ENCODE results near the gene BET1L. TPM values are rescaled to one million over a fixed set of nuclear protein-coding genes. Genes with fewer than 3 reads are reported as not detected.

The BET1L gene
- total and polyA plus RNA-seq, 2 donors (not counting 1 experiment from before 2014, with no cell fraction given), result 21.1 to 70.2 TPM

DNA sequence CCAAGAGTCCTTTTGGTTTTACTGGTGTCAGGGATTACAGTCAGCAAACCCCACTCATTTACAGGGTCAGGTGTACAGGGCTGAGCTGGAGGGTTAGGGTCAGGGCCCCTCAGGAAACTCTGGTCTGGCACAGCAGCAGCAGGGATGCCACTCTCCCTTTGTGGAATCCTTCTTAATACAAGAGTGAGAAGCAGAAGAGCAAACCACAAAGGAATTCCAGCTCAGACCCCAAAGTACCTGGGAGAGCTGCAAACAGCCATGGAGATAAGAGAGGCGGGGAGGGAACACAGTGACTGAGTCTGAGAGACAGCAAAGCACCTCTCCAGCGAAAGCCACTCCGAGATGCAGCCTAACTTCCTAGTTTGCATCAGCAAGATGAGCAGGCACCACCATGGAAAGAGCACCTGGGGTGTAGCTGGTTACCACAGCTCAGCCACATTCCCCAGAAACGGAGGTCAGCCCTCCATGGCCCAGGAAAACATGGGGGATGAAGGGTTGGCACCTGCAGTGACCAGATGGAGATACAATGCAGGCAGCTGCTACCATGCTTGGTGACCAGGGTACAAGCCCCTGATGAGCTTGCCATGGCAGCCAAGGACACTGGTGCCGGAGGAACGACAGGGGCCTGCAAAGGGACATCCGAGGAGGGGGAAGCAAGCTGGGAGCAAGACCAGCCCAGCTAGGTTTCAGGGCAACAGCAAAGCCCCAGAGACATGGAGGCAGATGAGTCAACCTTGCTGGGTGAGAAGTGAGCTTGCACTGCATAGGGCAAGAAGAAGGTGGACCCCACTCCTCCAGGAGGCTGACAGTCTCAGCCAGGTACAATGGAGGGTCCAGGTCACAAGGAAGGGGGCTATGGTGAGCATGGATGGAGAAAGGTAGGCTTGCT lies 3.9 kb downstream of the BET1L start:
- peaks cover 42% of the 10 kb centered on the region for H3K79me2 ChIP-seq (ENCODE audit: control insufficient read depth, insufficient read depth, low read length)
- no peaks in the 10 kb centered on the region for H3K9me3 ChIP-seq (ENCODE audit: control insufficient read depth, insufficient read depth, low read depth, low read length)
- no peak overlapping the region for H3K4me3 ChIP-seq (replicated peaks in 1 of 4; ENCODE audit: control extremely low read depth in 1 of 4, insufficient read depth in 1 of 4, low read depth in 3 of 4, low read length in 4 of 4)
- H3K27ac ChIP-seq (ENCODE audit: insufficient read depth, low read length), result no peak overlapping the region
- no peak for TF ChIP-seq EZH2 (IDR thresholded peaks at IDR 0.05; ENCODE audit: low read length, missing control alignments)
- TF ChIP-seq, protein P1, sequence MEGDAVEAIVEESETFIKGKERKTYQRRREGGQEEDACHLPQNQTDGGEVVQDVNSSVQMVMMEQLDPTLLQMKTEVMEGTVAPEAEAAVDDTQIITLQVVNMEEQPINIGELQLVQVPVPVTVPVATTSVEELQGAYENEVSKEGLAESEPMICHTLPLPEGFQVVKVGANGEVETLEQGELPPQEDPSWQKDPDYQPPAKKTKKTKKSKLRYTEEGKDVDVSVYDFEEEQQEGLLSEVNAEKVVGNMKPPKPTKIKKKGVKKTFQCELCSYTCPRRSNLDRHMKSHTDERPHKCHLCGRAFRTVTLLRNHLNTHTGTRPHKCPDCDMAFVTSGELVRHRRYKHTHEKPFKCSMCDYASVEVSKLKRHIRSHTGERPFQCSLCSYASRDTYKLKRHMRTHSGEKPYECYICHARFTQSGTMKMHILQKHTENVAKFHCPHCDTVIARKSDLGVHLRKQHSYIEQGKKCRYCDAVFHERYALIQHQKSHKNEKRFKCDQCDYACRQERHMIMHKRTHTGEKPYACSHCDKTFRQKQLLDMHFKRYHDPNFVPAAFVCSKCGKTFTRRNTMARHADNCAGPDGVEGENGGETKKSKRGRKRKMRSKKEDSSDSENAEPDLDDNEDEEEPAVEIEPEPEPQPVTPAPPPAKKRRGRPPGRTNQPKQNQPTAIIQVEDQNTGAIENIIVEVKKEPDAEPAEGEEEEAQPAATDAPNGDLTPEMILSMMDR (conservative IDR thresholded peaks at IDR 0.05 in 1 of 2, IDR thresholded peaks at IDR 0.05 in 1 of 2; ENCODE audit: low read depth in 1 of 2, low read length in 2 of 2), result no peak
- peaks cover 19% of the 10 kb centered on the region for H3K36me3 ChIP-seq (ENCODE audit: control insufficient read depth, insufficient read depth, low read length)
- DNase-seq (ENCODE audit: low read depth in 2 of 2), result no peak
- H2AFZ ChIP-seq (ENCODE audit: low read length), result no peak overlapping the region
- no peak overlapping the region for H3K4me2 ChIP-seq (ENCODE audit: extremely low read depth, insufficient read depth, low read length)
- no peak overlapping the region for H3K9ac ChIP-seq (ENCODE audit: insufficient read depth, low read length)
- no peaks in the 10 kb centered on the region for H4K20me1 ChIP-seq (ENCODE audit: control insufficient read depth, extremely low read depth, insufficient read depth, low read length)
- H3K4me1 ChIP-seq (ENCODE audit: control insufficient read depth, extremely low read depth, insufficient read depth, low read length), result peaks cover 6% of the 10 kb centered on the region
- H3K27me3 ChIP-seq (ENCODE audit: control insufficient read depth, insufficient read depth, low read length), result no peaks in the 10 kb centered on the region

DNA sequence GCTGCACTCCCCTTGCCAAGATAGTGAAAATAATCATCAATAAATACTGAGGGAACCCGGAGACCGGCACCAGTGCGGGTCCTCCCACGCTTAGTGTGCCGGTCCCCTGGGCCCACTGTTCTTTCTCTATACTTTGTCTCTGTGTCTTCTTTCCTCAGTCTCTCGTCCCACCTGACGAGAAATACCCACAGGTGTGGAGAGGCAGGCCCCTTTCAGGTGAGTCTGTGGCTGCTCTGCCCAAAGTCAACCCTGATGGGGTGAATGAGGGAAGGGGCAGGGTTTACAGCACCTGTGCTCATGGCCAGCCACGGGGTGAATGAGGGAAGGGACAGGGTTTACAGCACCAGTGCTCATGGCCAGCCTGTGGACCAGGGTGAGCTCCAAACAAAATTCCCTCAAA lies 4.7 kb downstream of the BET1L start:
- Histone ChIP-seq H3K4me3 (replicated peaks in 1 of 4; ENCODE audit: control extremely low read depth in 1 of 4, insufficient read depth in 1 of 4, low read depth in 3 of 4, low read length in 4 of 4) (no peak overlapping the region), H3K79me2 (ENCODE audit: control insufficient read depth, insufficient read depth, low read length) (peaks cover 37% of the 10 kb centered on the region), H3K9me3 (ENCODE audit: control insufficient read depth, insufficient read depth, low read depth, low read length) (no peaks in the 10 kb centered on the region), H3K4me2 (ENCODE audit: extremely low read depth, insufficient read depth, low read length) (no peak overlapping the region), H3K27ac (ENCODE audit: insufficient read depth, low read length) (no peak overlapping the region), H3K27me3 (ENCODE audit: control insufficient read depth, insufficient read depth, low read length) (no peaks in the 10 kb centered on the region), H2AFZ (ENCODE audit: low read length) (no peak overlapping the region), H3K36me3 (ENCODE audit: control insufficient read depth, insufficient read depth, low read length) (peaks cover 19% of the 10 kb centered on the region), H4K20me1 (ENCODE audit: control insufficient read depth, extremely low read depth, insufficient read depth, low read length) (no peaks in the 10 kb centered on the region), H3K9ac (ENCODE audit: insufficient read depth, low read length) (no peak overlapping the region), H3K4me1 (ENCODE audit: control insufficient read depth, extremely low read depth, insufficient read depth, low read length) (peaks cover 6% of the 10 kb centered on the region)
- no peak for DNase-seq (ENCODE audit: low read depth in 2 of 2)
- TF ChIP-seq, protein P1 (conservative IDR thresholded peaks at IDR 0.05 in 1 of 2, IDR thresholded peaks at IDR 0.05 in 1 of 2; ENCODE audit: low read depth in 1 of 2, low read length in 2 of 2), result no peak
- no peak for TF ChIP-seq EZH2 (IDR thresholded peaks at IDR 0.05; ENCODE audit: low read length, missing control alignments)

DNA sequence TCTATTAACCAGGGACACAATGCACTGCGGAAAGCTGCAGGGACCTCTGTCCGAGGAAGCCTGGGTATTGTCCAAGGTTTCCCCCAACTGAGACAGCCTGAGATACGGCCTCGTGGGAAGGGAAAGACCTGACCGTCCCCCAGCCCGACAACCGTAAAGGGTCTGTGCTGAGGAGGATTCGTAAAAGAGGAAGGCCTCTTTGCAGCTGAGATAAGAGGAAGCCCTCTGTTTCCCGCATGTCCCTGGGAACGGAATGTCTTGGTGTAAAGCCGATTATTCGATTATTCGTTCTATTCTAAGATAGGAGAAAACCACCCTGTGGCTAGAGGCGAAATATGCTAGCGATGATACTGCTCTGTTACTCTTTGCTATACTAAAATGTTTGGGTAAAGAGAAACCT lies 5.2 kb downstream of the BET1L start:
- H3K4me2 ChIP-seq (ENCODE audit: extremely low read depth, insufficient read depth, low read length), result no peak overlapping the region
- no peak overlapping the region for H3K9ac ChIP-seq (ENCODE audit: insufficient read depth, low read length)
- H3K36me3 ChIP-seq (ENCODE audit: control insufficient read depth, insufficient read depth, low read length), result peaks cover 19% of the 10 kb centered on the region
- no peak overlapping the region for H3K27ac ChIP-seq (ENCODE audit: insufficient read depth, low read length)
- H3K9me3 ChIP-seq (ENCODE audit: control insufficient read depth, insufficient read depth, low read depth, low read length), result no peaks in the 10 kb centered on the region
- H3K79me2 ChIP-seq (ENCODE audit: control insufficient read depth, insufficient read depth, low read length), result peaks cover 36% of the 10 kb centered on the region
- no peak overlapping the region for H3K4me3 ChIP-seq (replicated peaks in 1 of 4; ENCODE audit: control extremely low read depth in 1 of 4, insufficient read depth in 1 of 4, low read depth in 3 of 4, low read length in 4 of 4)
- no peak overlapping the region for H2AFZ ChIP-seq (ENCODE audit: low read length)
- H3K27me3 ChIP-seq (ENCODE audit: control insufficient read depth, insufficient read depth, low read length), result no peaks in the 10 kb centered on the region
- H4K20me1 ChIP-seq (ENCODE audit: control insufficient read depth, extremely low read depth, insufficient read depth, low read length), result no peaks in the 10 kb centered on the region
- DNase-seq (ENCODE audit: low read depth in 2 of 2), result no peak
- H3K4me1 ChIP-seq (ENCODE audit: control insufficient read depth, extremely low read depth, insufficient read depth, low read length), result peaks cover 6% of the 10 kb centered on the region
- TF ChIP-seq, protein P1 (conservative IDR thresholded peaks at IDR 0.05 in 1 of 2, IDR thresholded peaks at IDR 0.05 in 1 of 2; ENCODE audit: low read depth in 1 of 2, low read length in 2 of 2), result no peak
- no peak for TF ChIP-seq EZH2 (IDR thresholded peaks at IDR 0.05; ENCODE audit: low read length, missing control alignments)

Data from fibroblast of lung (primary cell).